Vagina (tissue), 2 donors: ENCODE results near the gene MRPS12. TPM values are rescaled to one million over a fixed set of nuclear protein-coding genes. Genes with fewer than 3 reads are reported as not detected.

Source experiments
- DNase-seq, 2 donors: peaks; one replicate each; pipeline ENCODE4 v3.0.0-alpha.2; 2017; ENCODE audit errors: extremely low spot score in 2 of 2
- H3K27ac ChIP-seq: fragments of 200-600 bp; sonication (generic); one replicate; pipeline ENCODE4 v1.5.1; 2019
- H3K27me3 ChIP-seq: fragments of 200-600 bp; sonication (generic); one replicate; pipeline ENCODE4 v1.5.1; 2019
- H3K36me3 ChIP-seq, 2 donors: fragments of 200-600 bp; sonication (generic); one replicate each; pipeline ENCODE4 v1.5.1; 2017 to 2019
- H3K4me1 ChIP-seq: fragments of 200-600 bp; sonication (generic); one replicate; pipeline ENCODE4 v1.5.1; 2019
- H3K4me3 ChIP-seq, 2 donors: fragments of 200-600 bp; sonication (generic); 1 replicate in 1 of 2; 2 replicates in 1 of 2; pipeline ENCODE4 v1.5.1; 2016 to 2019
- H3K9me3 ChIP-seq: fragments of 200-600 bp; sonication (generic); one replicate; pipeline ENCODE4 v1.5.1; 2019
- CTCF ChIP-seq, 3 experiments: fragments of 450-650 bp in 2 of 3; fragments of 200-600 bp in 1 of 3; sonication (generic) in 1 of 3; IDR thresholded peaks; one replicate each; pipeline ENCODE4 v1.5.1; 2017 to 2019; ENCODE audit warnings: antibody characterized with exemption in 3 of 3, mild to moderate bottlenecking in 2 of 3, moderate library complexity in 2 of 3
- POLR2A ChIP-seq, 2 donors: fragments of 450-650 bp; IDR thresholded peaks; one replicate each; pipeline ENCODE4 v1.6.1; 2017; ENCODE audit warnings: antibody characterized with exemption in 2 of 2, mild to moderate bottlenecking in 2 of 2, moderate library complexity in 2 of 2
- POLR2AphosphoS5 ChIP-seq, 2 donors: sonication (generic); formaldehyde crosslinking; IDR thresholded peaks; one replicate each; pipeline ENCODE4 v1.9.0; 2017; ENCODE audit warnings: antibody characterized with exemption in 2 of 2, mild to moderate bottlenecking in 2 of 2, low read depth in 1 of 2; ENCODE audit not compliant: insufficient read depth in 1 of 2
- intact Hi-C: fragments of 100-400 bp; cut with DNase I; formaldehyde crosslinking; loops from one replicate; pipeline ENCODE4 v1.15.1; 2023
- total RNA-seq: library from RNA; depleted of rRNA; stranded (reverse); fragments of >200 nt; gene quantifications from one replicate; pipeline ENCODE4 v1.2.3, GENCODE V29; 2016

The MRPS12 gene
- total RNA-seq, 1 donor from 2014 or later: 44.7 TPM

- Histone ChIP-seq H3K4me1 (no peaks in the 10 kb centered on the region), H3K27ac (no peak overlapping the region), H3K9me3 (no peaks in the 10 kb centered on the region), H3K27me3 (no peaks in the 10 kb centered on the region), H3K36me3 (peaks cover 0 to 22% of the 10 kb centered on the region in 2 donors), H3K4me3 (no peak overlapping the region)
- intact Hi-C loops: no loop called here
- TF ChIP-seq POLR2A (IDR thresholded peaks at IDR 0.05): no peak
- no peak for TF ChIP-seq CTCF (IDR thresholded peaks at IDR 0.05)
- TF ChIP-seq POLR2AphosphoS5 (IDR thresholded peaks at IDR 0.05; ENCODE audit: insufficient read depth in 1 of 2, low read depth in 1 of 2): no peak
- DNase-seq: no peak
Observed at GRCh38 chr19:38908911-38909310, 21.8 kb upstream of the MRPS12 start.

DNA sequence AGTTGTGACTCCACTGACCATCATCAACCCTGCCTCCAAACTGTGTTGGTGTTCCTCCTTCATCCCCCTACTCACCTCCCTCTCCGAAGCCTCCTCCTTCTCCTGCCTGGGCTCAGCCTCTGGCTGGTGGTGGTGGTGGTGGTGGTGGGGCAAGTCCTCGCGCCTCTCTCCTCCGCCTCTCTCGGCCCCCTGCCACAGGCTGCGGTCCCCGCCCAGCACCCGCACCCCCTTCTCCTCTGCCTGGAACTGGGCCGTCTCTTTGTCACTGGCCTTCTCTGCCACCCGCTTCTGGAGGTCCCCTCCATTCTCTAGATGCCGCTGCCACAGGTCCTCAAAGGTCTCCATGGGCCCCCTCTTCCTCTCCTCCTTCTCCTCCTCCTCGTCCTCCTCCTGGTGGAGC lies 20.3 kb upstream of the MRPS12 start:
- Histone ChIP-seq H3K27ac (no peak overlapping the region), H3K27me3 (no peaks in the 10 kb centered on the region), H3K36me3 (peaks cover 0 to 15% of the 10 kb centered on the region in 2 donors), H3K9me3 (no peaks in the 10 kb centered on the region), H3K4me3 (no peak overlapping the region), H3K4me1 (no peaks in the 10 kb centered on the region)
- TF ChIP-seq POLR2A (IDR thresholded peaks at IDR 0.05) (no peak), CTCF (IDR thresholded peaks at IDR 0.05) (no peak), POLR2AphosphoS5 (IDR thresholded peaks at IDR 0.05; ENCODE audit: insufficient read depth in 1 of 2, low read depth in 1 of 2) (no peak)
- no peak for DNase-seq
- intact Hi-C loops: no loop called here

- H3K4me1 ChIP-seq: no peaks in the 10 kb centered on the region
- no peaks in the 10 kb centered on the region for H3K27me3 ChIP-seq
- H3K36me3 ChIP-seq: peaks cover 0 to 11% of the 10 kb centered on the region in 2 donors
- no peaks in the 10 kb centered on the region for H3K9me3 ChIP-seq
- intact Hi-C loops: no loop called here
- no peak for DNase-seq
- no peak overlapping the region for H3K27ac ChIP-seq
- TF ChIP-seq CTCF (IDR thresholded peaks at IDR 0.05): no peak
- no peak for TF ChIP-seq POLR2AphosphoS5 (IDR thresholded peaks at IDR 0.05; ENCODE audit: insufficient read depth in 1 of 2, low read depth in 1 of 2)
- no peak for TF ChIP-seq POLR2A (IDR thresholded peaks at IDR 0.05)
- no peak overlapping the region for H3K4me3 ChIP-seq
Observed at GRCh38 chr19:38911388-38912001, 19.2 kb upstream of the MRPS12 start.

DNA sequence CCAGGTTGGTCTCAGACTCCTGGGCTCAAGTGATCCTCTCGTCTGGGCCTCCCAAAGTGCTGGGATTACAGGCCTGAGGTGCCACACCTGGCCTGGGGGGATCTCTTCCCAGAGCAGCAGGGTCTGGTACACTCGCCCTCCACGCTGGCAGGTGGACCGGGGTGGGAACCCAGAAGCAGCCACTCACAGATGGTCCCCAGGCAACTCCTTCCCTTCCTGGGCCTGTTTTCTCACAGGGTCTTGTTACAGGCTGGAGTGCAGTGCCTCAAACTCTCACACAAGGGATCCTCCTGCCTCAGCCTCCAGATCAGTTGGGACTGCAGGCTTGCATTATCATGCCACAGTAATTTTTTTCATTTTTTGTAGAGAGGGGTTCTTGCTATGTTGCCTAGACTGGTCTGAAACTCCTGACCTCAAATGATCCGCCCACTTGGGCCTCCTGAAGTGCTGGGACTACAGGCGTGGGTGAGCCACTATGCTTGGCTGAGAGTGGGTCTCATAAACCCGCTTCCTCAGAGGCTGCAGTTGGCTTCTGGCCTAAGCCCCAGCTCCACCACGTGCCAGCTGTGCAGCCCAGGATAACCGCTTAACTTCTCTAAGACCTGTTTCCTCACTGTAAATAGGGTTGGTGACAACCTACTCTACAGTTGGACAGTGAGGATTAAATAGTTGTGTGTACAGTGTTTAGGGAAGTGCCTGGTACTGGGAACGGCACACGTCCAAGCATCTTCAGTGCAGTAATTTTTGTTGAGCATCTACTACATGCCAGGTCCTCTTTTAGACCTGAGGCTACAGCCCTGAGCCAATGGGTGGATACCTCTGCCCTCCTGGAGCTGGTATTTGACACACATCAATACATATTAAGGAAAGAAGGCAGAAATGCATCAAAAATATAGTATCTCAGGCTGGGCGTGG lies 17.9 kb upstream of the MRPS12 start:
- no peak for DNase-seq
- H3K27me3 ChIP-seq: no peaks in the 10 kb centered on the region
- no peak for TF ChIP-seq POLR2A (IDR thresholded peaks at IDR 0.05)
- TF ChIP-seq CTCF (IDR thresholded peaks at IDR 0.05): no peak
- no peak for TF ChIP-seq POLR2AphosphoS5 (IDR thresholded peaks at IDR 0.05; ENCODE audit: insufficient read depth in 1 of 2, low read depth in 1 of 2)
- intact Hi-C loops: no loop called here
- H3K4me1 ChIP-seq: no peaks in the 10 kb centered on the region
- peaks cover 0 to under 1% of the 10 kb centered on the region in 2 donors for H3K36me3 ChIP-seq
- no peak overlapping the region for H3K27ac ChIP-seq
- no peaks in the 10 kb centered on the region for H3K9me3 ChIP-seq
- no peak overlapping the region for H3K4me3 ChIP-seq

- no peak for DNase-seq
- Histone ChIP-seq H3K27me3 (no peaks in the 10 kb centered on the region), H3K9me3 (no peaks in the 10 kb centered on the region), H3K36me3 (no peaks in the 10 kb centered on the region), H3K27ac (no peak overlapping the region), H3K4me1 (no peaks in the 10 kb centered on the region), H3K4me3 (no peak overlapping the region)
- intact Hi-C loops: no loop called here
- TF ChIP-seq CTCF (IDR thresholded peaks at IDR 0.05): no peak
- no peak for TF ChIP-seq POLR2A (IDR thresholded peaks at IDR 0.05)
- TF ChIP-seq POLR2AphosphoS5 (IDR thresholded peaks at IDR 0.05; ENCODE audit: insufficient read depth in 1 of 2, low read depth in 1 of 2): no peak
Observed at GRCh38 chr19:38913958-38914357, 16.8 kb upstream of the MRPS12 start.
